ENCODE results near the gene ASB16. TPM values are rescaled to one million over a fixed set of nuclear protein-coding genes. Genes with fewer than 3 reads are reported as not detected.
"Not testable (repeated sequence)": the region's sequence is repeated elsewhere in the genome, so short reads cannot be mapped to it uniquely, and the experiment has no call there.

Gene ASB16
- total and polyA plus RNA-seq, 4 donors = 0.10 to 0.11 (median 0.10) TPM; not detected in 1

DNA sequence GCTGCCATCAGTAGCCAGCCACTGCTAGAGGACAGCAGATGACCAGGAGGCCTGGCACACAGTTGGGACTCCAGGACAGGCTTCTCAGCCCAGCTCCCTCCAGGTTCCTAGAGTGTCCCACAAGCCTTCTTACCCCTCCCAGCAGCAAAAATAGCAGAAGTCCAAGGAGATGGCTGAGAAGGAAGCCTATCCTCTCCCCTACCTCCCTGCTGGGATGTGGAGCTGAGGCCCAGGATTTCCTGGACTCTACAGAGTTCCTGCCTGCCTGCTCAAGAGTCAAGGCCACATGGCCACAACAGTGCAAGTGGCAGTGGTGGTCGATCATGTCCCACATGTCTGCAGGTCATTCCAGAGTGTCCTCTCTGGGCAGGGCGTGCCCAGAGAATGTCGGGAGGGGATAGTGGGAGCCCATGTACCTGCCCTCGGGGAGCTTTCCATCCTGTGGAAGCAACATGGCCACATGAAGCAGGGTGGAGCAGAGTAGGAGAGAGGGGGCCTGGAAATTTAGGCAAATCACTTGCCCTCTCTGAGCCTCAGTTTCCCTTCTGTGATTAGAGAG is 36.5 kb upstream of the ASB16 start:
- H3K36me3 ChIP-seq (ENCODE audit: control insufficient read depth in 4 of 4, insufficient read depth in 4 of 4, low read length in 4 of 4) = no peaks in the 10 kb centered on the region
- no peaks in the 10 kb centered on the region for H3K27me3 ChIP-seq (ENCODE audit: control insufficient read depth in 3 of 3, insufficient read depth in 3 of 3, low read length in 2 of 3)
- H3K9ac ChIP-seq (ENCODE audit: insufficient read depth in 1 of 2, low read length in 2 of 2) = no peak overlapping the region
- H3K9me3 ChIP-seq (ENCODE audit: control insufficient read depth in 4 of 4, insufficient read depth in 3 of 4, low read length in 3 of 4) = no peaks in the 10 kb centered on the region
- ATAC-seq (ENCODE audit: insufficient read depth, low FRiP score) (no peak), DNase-seq (no peak)
- H3K4me1 ChIP-seq (ENCODE audit: control insufficient read depth in 5 of 5, insufficient read depth in 5 of 5, low read length in 5 of 5) = peaks cover 0 to 8% (median 0%) of the 10 kb centered on the region in 5 donors
- TF ChIP-seq, protein P1, sequence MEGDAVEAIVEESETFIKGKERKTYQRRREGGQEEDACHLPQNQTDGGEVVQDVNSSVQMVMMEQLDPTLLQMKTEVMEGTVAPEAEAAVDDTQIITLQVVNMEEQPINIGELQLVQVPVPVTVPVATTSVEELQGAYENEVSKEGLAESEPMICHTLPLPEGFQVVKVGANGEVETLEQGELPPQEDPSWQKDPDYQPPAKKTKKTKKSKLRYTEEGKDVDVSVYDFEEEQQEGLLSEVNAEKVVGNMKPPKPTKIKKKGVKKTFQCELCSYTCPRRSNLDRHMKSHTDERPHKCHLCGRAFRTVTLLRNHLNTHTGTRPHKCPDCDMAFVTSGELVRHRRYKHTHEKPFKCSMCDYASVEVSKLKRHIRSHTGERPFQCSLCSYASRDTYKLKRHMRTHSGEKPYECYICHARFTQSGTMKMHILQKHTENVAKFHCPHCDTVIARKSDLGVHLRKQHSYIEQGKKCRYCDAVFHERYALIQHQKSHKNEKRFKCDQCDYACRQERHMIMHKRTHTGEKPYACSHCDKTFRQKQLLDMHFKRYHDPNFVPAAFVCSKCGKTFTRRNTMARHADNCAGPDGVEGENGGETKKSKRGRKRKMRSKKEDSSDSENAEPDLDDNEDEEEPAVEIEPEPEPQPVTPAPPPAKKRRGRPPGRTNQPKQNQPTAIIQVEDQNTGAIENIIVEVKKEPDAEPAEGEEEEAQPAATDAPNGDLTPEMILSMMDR (IDR thresholded peaks at IDR 0.05; ENCODE audit: control extremely low read depth, extremely low read depth) = no peak
- no peak overlapping the region for H3K4me3 ChIP-seq
- 73 to 76% methylated on average over 4 of the region's 4 CpGs for WGBS, 2 donors
- H3K27ac ChIP-seq (ENCODE audit: low read depth in 1 of 2, low read length in 1 of 2) = no peak overlapping the region

DNA sequence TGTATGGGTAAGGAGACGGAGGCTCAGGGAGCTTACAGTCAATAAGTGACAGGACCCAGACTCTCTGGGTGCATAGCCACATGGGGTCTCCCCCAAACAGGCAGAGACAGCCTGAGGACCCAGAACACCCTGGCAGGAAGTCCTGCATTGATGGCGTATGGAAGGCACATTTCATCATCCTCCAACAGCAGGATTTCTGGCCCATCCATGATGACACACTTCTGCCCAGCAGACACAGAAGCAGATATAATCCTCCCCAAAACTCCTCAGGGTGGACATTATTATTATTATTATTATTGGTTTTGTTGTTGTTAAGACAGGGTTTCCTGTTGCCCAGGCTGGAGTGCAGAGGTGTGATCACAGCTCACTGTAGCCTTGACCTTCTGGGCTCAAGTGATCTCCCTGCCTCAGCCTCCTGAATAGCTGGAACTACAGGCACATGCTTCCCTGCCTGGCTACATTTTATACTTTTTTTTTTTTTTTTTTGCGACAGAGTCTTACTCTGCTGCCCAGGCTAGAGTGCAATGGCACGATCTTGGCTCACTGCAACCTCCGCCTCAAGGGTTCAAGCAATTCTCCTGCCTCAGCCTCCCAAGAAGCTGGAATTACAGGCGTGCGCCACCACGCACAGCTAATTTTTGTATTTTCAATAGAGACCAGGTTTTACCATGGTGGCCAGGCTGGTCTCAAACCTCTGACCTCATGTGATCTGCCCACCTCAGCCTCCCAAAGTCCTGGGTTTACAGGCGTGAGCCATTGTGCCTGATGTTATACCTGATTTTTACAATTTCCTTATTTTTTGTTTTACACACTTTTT is 35.5 kb upstream of the ASB16 start:
- Histone ChIP-seq H3K4me1 (ENCODE audit: control insufficient read depth in 5 of 5, insufficient read depth in 5 of 5, low read length in 5 of 5) (peaks cover 0 to 8% (median 0%) of the 10 kb centered on the region in 5 donors), H3K9me3 (ENCODE audit: control insufficient read depth in 4 of 4, insufficient read depth in 3 of 4, low read length in 3 of 4) (no peaks in the 10 kb centered on the region), H3K36me3 (ENCODE audit: control insufficient read depth in 4 of 4, insufficient read depth in 4 of 4, low read length in 4 of 4) (no peaks in the 10 kb centered on the region), H3K27me3 (ENCODE audit: control insufficient read depth in 3 of 3, insufficient read depth in 3 of 3, low read length in 2 of 3) (no peaks in the 10 kb centered on the region), H3K9ac (ENCODE audit: insufficient read depth in 1 of 2, low read length in 2 of 2) (no peak overlapping the region), H3K27ac (ENCODE audit: low read depth in 1 of 2, low read length in 1 of 2) (no peak overlapping the region), H3K4me3 (no peak overlapping the region)
- no peak for DNase-seq
- WGBS, 2 donors = 88 to 95% methylated on average over 9 of the region's 9 CpGs
- TF ChIP-seq, protein P1 (IDR thresholded peaks at IDR 0.05; ENCODE audit: control extremely low read depth, extremely low read depth) = no peak
- no peak for ATAC-seq (ENCODE audit: insufficient read depth, low FRiP score)

DNA sequence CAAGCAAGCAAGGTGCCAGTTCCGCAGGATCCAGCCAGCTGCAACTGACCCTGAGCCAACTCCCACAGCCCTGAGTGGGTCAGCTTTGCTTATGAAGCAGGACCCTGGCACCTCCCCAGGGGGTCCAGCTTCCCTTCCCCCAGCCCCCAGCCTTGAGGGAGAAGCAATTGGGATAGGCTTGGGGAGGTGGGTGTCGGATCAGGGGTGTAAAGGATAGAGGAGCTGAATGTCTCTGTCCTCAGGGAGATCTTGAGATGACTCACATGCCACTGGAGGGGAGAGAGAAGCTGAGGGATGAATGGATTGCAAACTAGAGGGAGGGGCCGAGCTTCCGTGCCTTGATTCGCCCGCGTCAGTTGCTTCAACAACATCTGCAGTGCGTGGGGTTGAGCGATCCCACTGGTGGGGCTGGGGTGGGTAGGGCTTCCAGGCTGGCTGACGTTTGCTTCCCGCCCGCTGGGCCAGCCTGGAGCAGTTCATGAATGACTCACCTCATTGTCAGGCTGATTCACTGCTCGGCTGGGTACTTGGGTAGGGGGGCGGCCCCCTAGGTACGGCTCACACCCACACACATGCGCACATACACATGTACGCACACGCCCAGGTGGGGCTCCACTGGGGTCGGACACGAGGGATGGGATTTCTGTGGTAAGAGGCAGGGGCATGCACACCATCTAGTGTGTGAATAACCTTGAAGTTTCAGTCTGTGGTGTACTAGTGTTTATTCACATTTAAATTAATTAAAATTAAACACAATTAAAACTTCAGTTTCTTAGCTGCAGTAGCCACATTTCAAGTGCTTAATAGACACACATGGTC is 32.4 kb upstream of the ASB16 start:
- no peaks in the 10 kb centered on the region for H3K36me3 ChIP-seq (ENCODE audit: control insufficient read depth in 4 of 4, insufficient read depth in 4 of 4, low read length in 4 of 4)
- 12 to 18% methylated on average over 20 of the region's 20 CpGs for WGBS, 2 donors
- H3K4me1 ChIP-seq (ENCODE audit: control insufficient read depth in 5 of 5, insufficient read depth in 5 of 5, low read length in 5 of 5) = peaks cover 0 to 12% (median 0%) of the 10 kb centered on the region in 5 donors
- H3K27me3 ChIP-seq (ENCODE audit: control insufficient read depth in 3 of 3, insufficient read depth in 3 of 3, low read length in 2 of 3) = no peaks in the 10 kb centered on the region
- DNase-seq = peak; percentile 52 to 71 (median 71)
- TF ChIP-seq, protein P1 (IDR thresholded peaks at IDR 0.05; ENCODE audit: control extremely low read depth, extremely low read depth) = no peak
- H3K4me3 ChIP-seq = no peak overlapping the region
- H3K9ac ChIP-seq (ENCODE audit: insufficient read depth in 1 of 2, low read length in 2 of 2) = peak overlapping the region in 1 of 2 donors; percentile 38
- peak overlapping the region; percentile 28 to 34 for H3K27ac ChIP-seq (ENCODE audit: low read depth in 1 of 2, low read length in 1 of 2)
- ATAC-seq (ENCODE audit: insufficient read depth, low FRiP score) = peak; percentile 88
- H3K9me3 ChIP-seq (ENCODE audit: control insufficient read depth in 4 of 4, insufficient read depth in 3 of 4, low read length in 3 of 4) = no peaks in the 10 kb centered on the region

DNA sequence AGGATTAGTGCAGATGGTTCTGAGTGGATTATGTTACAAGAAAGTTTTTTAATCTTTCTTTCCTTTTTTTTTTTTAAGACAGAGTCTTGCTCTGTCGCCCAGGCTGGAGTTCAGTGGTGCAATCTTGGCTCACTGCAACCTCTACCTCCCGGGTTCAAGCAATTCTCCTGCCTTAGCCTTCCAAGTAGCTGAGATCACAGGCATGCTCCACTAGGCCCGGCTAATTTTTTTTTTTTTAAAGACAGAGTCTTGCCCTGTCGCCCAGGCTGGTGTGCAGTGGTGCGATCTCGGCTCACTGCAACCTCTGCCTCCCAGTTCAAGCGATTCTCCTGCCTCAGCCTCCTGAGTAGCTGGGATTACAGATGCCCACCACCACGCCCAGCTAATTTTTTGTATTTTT is 26.6 kb upstream of the ASB16 start:
- not testable (repeated sequence) for H3K9ac ChIP-seq (ENCODE audit: insufficient read depth in 1 of 2, low read length in 2 of 2); H3K27ac ChIP-seq (ENCODE audit: low read depth in 1 of 2, low read length in 1 of 2); H3K4me3 ChIP-seq; H3K9me3 ChIP-seq (ENCODE audit: control insufficient read depth in 4 of 4, insufficient read depth in 3 of 4, low read length in 3 of 4); H3K27me3 ChIP-seq (ENCODE audit: control insufficient read depth in 3 of 3, insufficient read depth in 3 of 3, low read length in 2 of 3); H3K36me3 ChIP-seq (ENCODE audit: control insufficient read depth in 4 of 4, insufficient read depth in 4 of 4, low read length in 4 of 4); DNase-seq; ATAC-seq (ENCODE audit: insufficient read depth, low FRiP score)
- H3K4me1 ChIP-seq (ENCODE audit: control insufficient read depth in 5 of 5, insufficient read depth in 5 of 5, low read length in 5 of 5) = peaks cover 0 to 12% (median 2%) of the 10 kb centered on the region in 5 donors
- WGBS, 2 donors = 90 to 95% methylated on average over 8 of the region's 8 CpGs
